SIG-M5 (cell line): ENCODE data around the gene OPRPN.

Experiments used
- DNase-seq: peaks from one replicate; lab custom pipeline; 2025; lab: John Stamatoyannopoulos, UW

Gene OPRPN, protein sequence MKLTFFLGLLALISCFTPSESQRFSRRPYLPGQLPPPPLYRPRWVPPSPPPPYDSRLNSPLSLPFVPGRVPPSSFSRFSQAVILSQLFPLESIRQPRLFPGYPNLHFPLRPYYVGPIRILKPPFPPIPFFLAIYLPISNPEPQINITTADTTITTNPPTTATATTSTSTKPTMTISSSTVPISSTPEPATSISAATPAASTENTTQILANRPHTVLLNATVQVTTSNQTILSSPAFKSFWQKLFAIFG

DNA sequence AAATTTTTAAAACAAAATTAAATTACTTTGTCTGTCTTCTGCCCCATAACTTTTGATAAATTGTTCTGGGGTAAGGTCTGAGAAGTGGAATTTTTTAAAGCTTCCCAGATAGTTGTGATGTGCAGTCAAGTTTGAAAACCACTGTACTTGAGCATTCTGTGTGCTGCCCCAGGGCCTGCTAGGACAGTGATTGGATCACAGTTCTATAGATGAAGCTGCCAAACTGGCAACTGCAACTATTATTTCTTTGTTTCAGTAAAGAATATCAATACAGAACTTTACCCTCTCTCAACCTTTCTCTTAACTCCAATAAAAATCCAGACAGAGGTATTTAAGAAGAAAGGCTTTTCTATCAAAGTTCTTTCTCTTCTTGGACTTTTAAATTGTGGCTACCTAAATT, at the start of gene OPRPN:
TSS of gene OPRPN (plus strand) at position 361 of the 400 bp plus-strand sequence. CDS start 1,346 bp downstream, outside the sequence.
- DNase-seq = no peak

GRCh38 chr4:70356185-70356584, 41.6 kb upstream of the OPRPN start:
- no peak for DNase-seq

- no peak for DNase-seq
Observed at GRCh38 chr4:70359115-70359661, 38.6 kb upstream of the OPRPN start.

DNA sequence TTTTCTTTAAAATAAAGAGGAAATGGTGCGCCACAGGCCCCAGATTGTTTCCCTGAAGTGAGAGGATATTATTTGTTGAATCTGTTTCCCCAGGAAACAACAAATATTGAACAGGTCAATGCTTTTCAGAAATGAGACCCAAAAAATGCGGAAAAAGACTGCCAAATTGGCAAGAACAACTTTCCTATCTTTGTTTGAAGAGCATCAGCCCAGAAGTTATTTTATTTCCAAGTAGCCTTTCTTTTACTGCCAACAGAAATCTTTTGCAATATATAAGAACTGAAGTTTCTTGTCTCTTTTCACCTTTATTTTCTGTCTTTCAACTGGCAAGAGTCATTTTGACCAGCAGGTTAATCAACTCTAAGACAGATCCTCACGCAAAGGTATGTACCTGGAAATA, 37.3 kb upstream of the OPRPN start, which contains the start of gene SMR3A:
TSS of gene SMR3A (plus strand) at position 301 of the 400 bp plus-strand sequence. CDS start 1,356 bp downstream, outside the sequence.
- no peak for DNase-seq

- no peak for DNase-seq
Observed at GRCh38 chr4:70364002-70364401, 33.7 kb upstream of the OPRPN start.

GRCh38 chr4:70365479-70365878, 32.3 kb upstream of the OPRPN start:
- DNase-seq = no peak

GRCh38 chr4:70367813-70368212, 29.9 kb upstream of the OPRPN start:
- DNase-seq = no peak

DNA sequence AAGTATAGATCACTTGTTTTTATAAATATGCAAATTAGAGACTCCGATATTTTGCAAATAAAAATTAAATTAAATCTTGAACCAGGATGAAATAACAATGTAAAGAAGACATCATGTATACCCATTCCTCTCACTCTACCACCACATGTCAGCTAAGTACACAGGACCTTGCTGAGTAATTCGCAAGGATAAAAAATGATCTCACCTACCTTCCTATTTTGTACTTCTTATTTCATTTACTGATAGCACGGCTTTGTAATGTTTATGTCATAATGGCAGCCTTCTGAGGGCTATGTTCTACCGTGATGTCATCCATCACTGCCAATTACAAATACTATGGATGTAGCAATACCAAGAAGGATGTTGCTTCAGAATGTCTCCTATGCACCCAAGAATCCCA, 25.8 kb upstream of the OPRPN start:
- no peak for DNase-seq

DNA sequence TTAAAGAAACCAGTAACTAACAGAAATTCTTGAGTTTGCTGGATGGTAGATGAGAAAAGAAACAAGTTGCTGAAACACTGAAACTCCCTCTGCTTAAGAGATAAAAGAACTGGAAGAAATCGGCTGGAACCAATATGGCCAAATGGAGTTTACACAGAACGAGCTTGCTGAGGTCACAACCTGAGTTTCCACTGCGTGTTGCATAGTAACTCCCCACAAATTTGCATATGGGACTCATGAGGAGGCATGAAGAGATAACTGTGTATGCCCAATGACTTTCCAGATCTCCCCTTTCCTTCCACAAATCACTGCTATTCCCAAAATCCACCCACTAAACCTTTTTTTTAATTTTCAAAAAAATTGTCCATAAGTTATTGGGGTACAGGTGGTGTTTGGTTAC, 25.0 kb upstream of the OPRPN start:
- DNase-seq = no peak

- no peak for DNase-seq
Observed at GRCh38 chr4:70380578-70380977, 17.2 kb upstream of the OPRPN start.

DNA sequence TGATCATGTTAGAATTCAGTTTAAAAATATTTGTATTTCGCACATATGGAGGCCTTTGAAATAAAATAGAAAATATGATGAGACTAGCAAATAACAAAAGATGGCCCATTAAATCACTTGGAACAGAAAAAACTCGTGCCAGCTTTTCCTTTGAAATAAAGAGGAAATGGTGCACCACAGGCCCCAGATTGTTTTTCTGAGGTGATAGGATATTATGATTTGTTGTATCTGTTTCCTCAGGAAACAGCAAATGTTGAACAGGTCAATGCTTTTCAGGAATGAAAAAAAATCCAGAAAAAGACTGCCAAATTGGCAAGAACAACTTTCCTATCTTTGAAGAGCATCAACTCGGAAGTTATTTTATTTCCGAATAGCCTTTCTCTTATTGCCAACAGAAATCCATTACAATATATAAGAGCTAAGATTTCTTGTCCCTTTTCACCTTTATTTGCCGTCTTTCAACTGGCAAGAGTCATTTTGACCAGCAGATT, 15.0 kb upstream of the OPRPN start, which contains the start of gene SMR3B:
TSS of gene SMR3B (plus strand) at position 441 of the 491 bp plus-strand sequence. CDS start 1,380 bp downstream, outside the sequence.
- DNase-seq = no peak

DNA sequence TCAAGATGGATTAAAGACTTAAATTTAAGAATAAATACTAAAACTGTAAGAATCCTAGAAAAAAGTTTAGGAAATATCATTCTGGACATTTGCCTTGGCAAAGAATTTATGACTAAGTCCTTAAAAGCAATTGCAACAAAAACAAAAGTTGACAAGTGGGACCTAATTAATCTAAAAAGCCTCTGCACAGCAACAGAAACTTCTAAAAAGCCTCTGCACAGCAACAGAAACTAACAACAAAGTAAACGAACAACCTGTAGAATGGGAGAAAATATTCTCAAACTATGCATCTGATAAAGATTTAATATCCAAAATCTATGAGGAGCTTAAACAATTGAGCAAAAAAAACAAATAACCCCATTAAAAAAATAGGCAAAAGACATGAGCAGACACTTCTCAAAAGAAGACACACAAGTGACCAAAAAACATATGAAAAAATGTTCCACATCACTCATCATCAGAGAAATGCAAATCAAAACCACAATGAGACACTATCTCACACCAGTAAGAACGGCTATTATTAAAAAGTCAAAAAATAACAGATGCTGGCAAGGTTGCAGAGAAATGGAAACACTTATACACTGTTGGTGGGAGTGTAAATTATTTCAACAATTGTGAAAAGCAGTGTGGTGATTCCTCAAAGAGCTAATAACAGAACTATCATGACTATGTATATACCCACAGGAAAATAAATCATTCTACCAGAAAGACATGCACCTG, 5.5 kb upstream of the OPRPN start:
- DNase-seq = no peak

DNA sequence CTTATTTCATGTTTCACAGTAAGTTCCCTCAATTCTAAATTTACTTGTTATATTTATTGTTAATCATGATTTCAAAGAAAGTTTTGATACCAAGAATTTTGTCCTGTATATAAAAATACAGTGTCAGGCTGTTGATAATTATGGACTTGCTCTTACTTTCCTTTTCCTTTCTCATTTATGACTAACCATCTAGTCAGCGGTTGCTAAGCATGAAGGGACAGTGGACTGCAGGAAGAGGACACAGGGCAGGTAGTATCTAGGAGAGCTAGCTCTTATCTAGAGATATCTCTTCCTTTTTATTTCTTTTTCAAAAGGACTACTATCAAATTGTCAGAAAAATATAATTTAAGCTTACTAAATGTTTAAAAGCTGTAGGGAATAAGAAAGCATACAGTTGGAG, 1.6 kb downstream of the OPRPN start:
- DNase-seq = no peak

DNA sequence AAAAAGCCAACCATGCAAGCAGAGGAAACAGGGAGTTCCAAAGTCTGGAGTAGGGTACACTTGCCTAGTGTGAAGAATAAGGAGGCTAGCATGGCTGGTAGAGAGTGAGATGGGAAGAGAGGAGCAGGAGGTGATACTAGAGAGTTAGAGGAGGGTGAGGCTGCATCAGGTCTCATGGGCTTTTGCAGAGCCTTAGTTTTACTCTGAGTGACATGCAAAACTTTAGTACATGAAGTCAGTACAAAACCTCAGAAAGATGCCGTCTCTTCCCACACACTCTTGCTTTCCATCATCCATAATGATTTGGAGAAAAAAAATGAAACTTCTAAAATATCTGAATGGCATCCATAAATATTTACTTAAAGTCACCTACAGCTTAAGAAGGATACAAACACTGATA, 5.0 kb downstream of the OPRPN start:
- no peak for DNase-seq

DNA sequence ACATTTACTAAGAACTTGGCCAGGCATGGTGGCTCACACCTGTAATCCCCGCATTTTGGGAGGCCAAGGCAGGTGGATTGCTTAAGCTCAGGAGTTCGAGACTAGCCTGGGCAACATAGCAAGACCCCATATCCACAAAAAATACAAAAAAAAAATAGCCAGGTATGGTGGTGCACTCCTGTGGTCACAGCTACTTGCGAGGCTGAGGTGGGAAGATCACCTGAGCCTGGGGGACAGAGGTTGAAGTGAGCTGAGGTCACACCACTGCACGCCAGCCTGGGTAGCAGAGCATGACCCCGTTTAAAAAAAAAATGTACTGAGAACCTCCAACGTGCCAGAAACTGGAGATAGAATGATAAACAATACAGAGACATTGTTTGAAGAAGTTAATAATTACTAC, 8.0 kb downstream of the OPRPN start:
- no peak for DNase-seq

DNA sequence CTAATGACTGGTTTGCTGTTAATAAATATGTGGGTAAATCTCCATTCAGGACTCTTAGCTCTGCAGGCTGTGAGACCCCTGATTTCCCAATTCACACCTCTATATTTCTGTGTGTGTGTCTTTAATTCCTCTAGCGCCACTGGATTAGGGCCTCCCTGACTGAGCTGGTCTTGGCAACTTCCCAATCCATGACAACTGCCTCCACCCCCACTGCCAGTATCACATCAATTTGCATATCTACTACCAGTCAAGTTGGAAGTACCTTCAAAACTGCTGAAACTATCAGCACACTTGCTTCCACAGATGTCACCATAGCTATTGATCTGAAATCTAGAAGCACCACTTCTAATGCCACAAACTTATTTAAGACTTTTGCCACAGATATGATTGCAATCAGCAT, 27.6 kb downstream of the OPRPN start:
- no peak for DNase-seq

GRCh38 chr4:70426789-70427188, 29.0 kb downstream of the OPRPN start:
- DNase-seq = no peak

- no peak for DNase-seq
Observed at GRCh38 chr4:70437197-70437596, 39.5 kb downstream of the OPRPN start.

DNA sequence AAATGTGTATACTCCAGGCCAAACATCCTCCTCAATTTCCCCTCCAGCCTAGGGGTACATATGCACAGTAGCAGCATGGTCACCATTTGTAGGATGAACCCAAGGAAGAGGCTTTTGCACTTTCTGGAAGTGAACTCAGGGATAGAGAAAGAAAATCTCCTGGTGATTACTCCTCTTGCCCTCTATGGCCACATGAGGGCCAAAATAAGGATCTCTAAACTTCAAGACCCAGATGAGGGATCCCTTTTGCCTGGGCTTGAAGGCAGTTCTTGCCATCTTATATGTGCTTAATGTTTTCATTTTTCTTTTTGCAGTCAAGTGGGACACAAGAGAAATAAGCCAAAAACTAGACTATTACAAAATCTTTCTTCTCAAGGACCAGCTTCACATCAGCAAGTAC, 44.7 kb downstream of the OPRPN start:
- no peak for DNase-seq

GRCh38 chr4:70443329-70443728, 45.6 kb downstream of the OPRPN start:
- no peak for DNase-seq

DNA sequence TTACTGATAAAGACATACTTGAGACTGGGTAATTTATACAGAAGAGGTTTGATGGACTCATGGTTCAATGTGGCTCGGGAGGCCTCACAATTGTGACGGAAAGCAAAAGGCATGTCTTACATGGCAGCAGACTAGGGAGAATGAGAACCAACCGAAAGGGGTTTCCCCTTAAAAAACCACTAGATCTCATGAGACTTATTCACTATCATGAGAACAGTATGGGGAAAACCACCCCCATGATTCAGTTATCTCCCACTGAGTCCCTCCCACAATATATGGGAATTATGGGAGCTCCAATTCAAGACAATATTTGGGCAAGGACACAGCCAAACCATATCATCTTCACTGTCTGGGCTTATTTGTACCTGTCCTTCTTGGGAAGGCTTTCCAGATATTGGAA, 51.5 kb downstream of the OPRPN start:
- DNase-seq = no peak

DNA sequence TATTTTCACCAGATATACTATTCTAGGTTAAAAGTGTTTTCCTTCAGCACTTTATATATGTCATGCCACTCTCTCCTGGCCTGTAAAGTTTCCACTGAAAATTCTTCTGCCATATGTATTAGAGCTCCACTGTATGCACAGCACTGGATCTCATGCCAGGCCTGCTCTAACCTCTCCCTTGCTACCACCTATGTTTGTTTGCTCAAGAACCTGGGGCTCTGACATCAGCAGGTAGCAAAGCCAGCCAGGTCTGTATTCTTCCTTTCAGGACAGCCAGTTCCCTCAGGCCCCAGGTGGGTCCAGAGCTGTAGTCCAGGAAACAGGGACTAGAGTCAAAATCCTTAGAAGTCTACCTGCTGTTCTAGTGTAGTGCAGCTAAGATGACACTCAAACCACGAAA, 55.2 kb downstream of the OPRPN start:
- DNase-seq = no peak
